K562 treated with DMSO at 1 percent for 48 hours (cell line): ENCODE measurements around the gene SH3BP4. TPM values are rescaled to one million over a fixed set of nuclear protein-coding genes. Genes with fewer than 3 reads are reported as not detected.

Experiments used
- total RNA-seq: library from RNA; unstranded; fragments of 300-600 nt; gene quantifications from 2 replicates; pipeline ENCODE4 v1.2.3, GENCODE V29; 2022; ENCODE audit warnings: low replicate concordance; ENCODE audit errors: extremely low read depth

Gene SH3BP4
- total RNA-seq: not detected in 2 replicates

GRCh38 chr2:234951664-234952269 lies at the start of gene SH3BP4:
SH3BP4 (plus strand) TSS chr2:234952017; CDS start chr2:235035003, 82,986 bp downstream.

